ENCODE data around the gene ZNF827. TPM values are rescaled to one million over a fixed set of nuclear protein-coding genes. Genes with fewer than 3 reads are reported as not detected.

The ZNF827 gene
- total and polyA plus RNA-seq, 2 of the 8 experiments (the other 6 are each of a cell fraction or from before 2014, with no cell fraction given): 25.3 to 26.2 TPM

GRCh38 chr4:145868637-145869409, 69.8 kb downstream of the ZNF827 start:
- FAIRE-seq: peak; percentile 32
- H3K9ac ChIP-seq (replicated peaks in 1 of 4; ENCODE audit: extremely low read depth in 1 of 4, low read depth in 3 of 4, low read length in 3 of 4): no peak overlapping the region
- WGBS, 2 experiments (ENCODE audit: extremely low coverage in 1 of 2, insufficient coverage in 1 of 2, insufficient read length in 1 of 2, insufficient replicate concordance in 2 of 2, low coverage in 1 of 2, low lambda C conversion rate in 2 of 2, missing lambda C conversion rate in 1 of 2): 91% methylated on average over 1 of the region's 1 CpG; no CpG with 5 or more reads in 1 of the 2 experiments

More at GRCh38 chr4:145868637-145869409, 69.8 kb downstream of the ZNF827 start:
- Histone ChIP-seq H3K23ac (ENCODE audit: insufficient read length) (no peak overlapping the region), H2AFZ (ENCODE audit: low read length) (no peak overlapping the region), H3K4me3 (ENCODE audit: extremely low read depth in 1 of 4, insufficient read depth in 2 of 4, low read depth in 3 of 4, low read length in 4 of 4) (no peak overlapping the region), H3K79me1 (ENCODE audit: low read depth, low read length) (no peaks in the 10 kb centered on the region), H3K14ac (ENCODE audit: insufficient read length) (no peak overlapping the region), H4K20me1 (replicated peaks in 1 of 2; ENCODE audit: control insufficient read depth in 1 of 2, insufficient read depth in 2 of 2, low read length in 2 of 2) (no peaks in the 10 kb centered on the region), H2BK120ac (replicated peaks; ENCODE audit: low read depth, low read length) (no peak overlapping the region), H2BK20ac (ENCODE audit: low read length) (no peak overlapping the region), H2AK5ac (ENCODE audit: low read depth, low read length) (no peak overlapping the region), H3K36me3 (ENCODE audit: control insufficient read depth in 2 of 4, insufficient read depth in 4 of 4, low read length in 3 of 4) (peaks cover 0 to 4% (median 0%) of the 10 kb centered on the region in 4 experiments; a peak in 2 of 8 replicates), H2BK15ac (ENCODE audit: low read length) (no peak overlapping the region), H3K18ac (ENCODE audit: extremely low read depth, low read length) (no peak overlapping the region), H3K4me2 (ENCODE audit: insufficient read depth in 1 of 2, low read depth in 2 of 2, low read length in 2 of 2) (no peak overlapping the region), H3K23me2 (ENCODE audit: low read depth, low read length) (no peaks in the 10 kb centered on the region), H3K27me3 (replicated peaks in 1 of 4; ENCODE audit: control insufficient read depth in 3 of 4, extremely low read depth in 1 of 4, insufficient read depth in 3 of 4, low read length in 3 of 4) (no peaks in the 10 kb centered on the region), H2BK12ac (ENCODE audit: low read depth, low read length) (no peak overlapping the region), H3K79me2 (ENCODE audit: control insufficient read depth in 1 of 2, insufficient read depth in 2 of 2, low read length in 2 of 2) (peaks cover 0 to 10% of the 10 kb centered on the region in 2 experiments; a peak in 2 of 4 replicates), H3K9me3 (ENCODE audit: insufficient read depth in 2 of 2, low read depth in 1 of 2, low read length in 1 of 2) (no peaks in the 10 kb centered on the region), H4K8ac (ENCODE audit: extremely low read depth, insufficient read depth, low read length) (no peak overlapping the region), H3K27ac (ENCODE audit: low read depth, low read length) (no peak overlapping the region), H4K5ac (ENCODE audit: insufficient read length, low read depth, low read length) (no peak overlapping the region), H3K56ac (replicated peaks; ENCODE audit: insufficient read length, low read depth, low read length) (no peak overlapping the region), H3K4me1 (replicated peaks in 1 of 4; ENCODE audit: control insufficient read depth in 3 of 4, insufficient read depth in 4 of 4, low read length in 3 of 4) (0 out of 7 replicates have a peak, but pooled peaks cover 0 to 2% (median 0%) of the 10 kb centered on the region in 4 experiments), H4K91ac (replicated peaks; ENCODE audit: insufficient read length, low read length) (no peak overlapping the region), H2BK5ac (ENCODE audit: low read depth, low read length) (no peak overlapping the region), H3K4ac (replicated peaks; ENCODE audit: insufficient read length, low read depth, low read length) (no peak overlapping the region)
- TF ChIP-seq, protein P1, sequence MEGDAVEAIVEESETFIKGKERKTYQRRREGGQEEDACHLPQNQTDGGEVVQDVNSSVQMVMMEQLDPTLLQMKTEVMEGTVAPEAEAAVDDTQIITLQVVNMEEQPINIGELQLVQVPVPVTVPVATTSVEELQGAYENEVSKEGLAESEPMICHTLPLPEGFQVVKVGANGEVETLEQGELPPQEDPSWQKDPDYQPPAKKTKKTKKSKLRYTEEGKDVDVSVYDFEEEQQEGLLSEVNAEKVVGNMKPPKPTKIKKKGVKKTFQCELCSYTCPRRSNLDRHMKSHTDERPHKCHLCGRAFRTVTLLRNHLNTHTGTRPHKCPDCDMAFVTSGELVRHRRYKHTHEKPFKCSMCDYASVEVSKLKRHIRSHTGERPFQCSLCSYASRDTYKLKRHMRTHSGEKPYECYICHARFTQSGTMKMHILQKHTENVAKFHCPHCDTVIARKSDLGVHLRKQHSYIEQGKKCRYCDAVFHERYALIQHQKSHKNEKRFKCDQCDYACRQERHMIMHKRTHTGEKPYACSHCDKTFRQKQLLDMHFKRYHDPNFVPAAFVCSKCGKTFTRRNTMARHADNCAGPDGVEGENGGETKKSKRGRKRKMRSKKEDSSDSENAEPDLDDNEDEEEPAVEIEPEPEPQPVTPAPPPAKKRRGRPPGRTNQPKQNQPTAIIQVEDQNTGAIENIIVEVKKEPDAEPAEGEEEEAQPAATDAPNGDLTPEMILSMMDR (IDR thresholded peaks at IDR 0.05; ENCODE audit: control extremely low read depth in 1 of 3, insufficient read depth in 1 of 3, low read depth in 1 of 3, low read length in 3 of 3): peak in 1 of 3 experiments; percentile 1; a peak in 1 of 4 replicates
- TF ChIP-seq RAD21 (IDR thresholded peaks at IDR 0.05 in 1 of 2, conservative IDR thresholded peaks at IDR 0.05 in 1 of 2; ENCODE audit: low read depth in 2 of 2, low read length in 2 of 2) (0 out of 4 replicates have a peak, but pooled peaks of 1 of the 2 experiments have one; percentile 7), TBP (IDR thresholded peaks at IDR 0.05; ENCODE audit: low read depth, low read length) (no peak)
- POLR2A ChIA-PET (ENCODE audit: partially characterized antibody): no interaction called here
- no peak for DNase-seq (ENCODE audit: low read depth in 1 of 2, low spot score in 2 of 2)
- CTCF ChIA-PET (ENCODE audit: partially characterized antibody): interaction anchor here (0.7 to 2.1 kb wide), 8 partner anchors 9 to 102 kb away, joined by 3 to 9 read pairs (median 4); no protein-coding TSS in a partner anchor

Measured in H1 (cell line).